Measurements from ENCODE around the gene ARHGAP31. TPM values are rescaled to one million over a fixed set of nuclear protein-coding genes. Genes with fewer than 3 reads are reported as not detected.
"Not testable (repeated sequence)": the region's sequence is repeated elsewhere in the genome, so short reads cannot be mapped to it uniquely, and the experiment has no call there.

The ARHGAP31 gene
- total RNA-seq, 2 experiments from 2014 or later, result 1.4 to 8.3 TPM

GRCh38 chr3:119315600-119316312 is 21.6 kb downstream of the ARHGAP31 start:
- H3K36me3 Mint-ChIP-seq, result peaks cover 1% of the 10 kb centered on the region
- DNase-seq (no peak), ATAC-seq (no peak)
- no peak overlapping the region for H3K27ac Mint-ChIP-seq
- H3K4me3 Mint-ChIP-seq, result no peak overlapping the region
- CTCF ChIA-PET, result no interaction called here
- H3K27me3 Mint-ChIP-seq, result peaks cover 13% of the 10 kb centered on the region
- H3K9me3 Mint-ChIP-seq (ENCODE audit: low read depth), result no peaks in the 10 kb centered on the region
- peaks cover 9% of the 10 kb centered on the region for H3K4me1 Mint-ChIP-seq

DNA sequence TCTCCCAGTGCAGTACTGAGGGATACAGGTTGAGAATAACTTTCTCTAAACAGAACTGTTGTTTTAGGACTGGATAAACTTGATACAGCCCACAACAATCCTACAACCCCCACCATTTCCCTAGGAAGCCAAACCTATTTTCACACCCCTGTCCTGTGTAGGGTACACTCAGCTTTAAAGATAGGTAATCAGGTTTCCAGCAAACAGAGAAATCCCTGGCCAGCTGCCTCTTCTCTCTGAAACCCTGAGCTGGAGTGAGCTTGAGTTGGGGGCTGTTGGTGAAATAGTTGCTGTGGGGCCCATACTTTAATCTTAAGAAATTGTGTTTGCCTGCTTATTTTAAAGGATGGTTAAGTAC is 22.1 kb downstream of the ARHGAP31 start:
- Mint-ChIP-seq H3K4me3 (no peak overlapping the region), H3K27me3 (peaks cover 16% of the 10 kb centered on the region), H3K9me3 (ENCODE audit: low read depth) (no peaks in the 10 kb centered on the region), H3K36me3 (peaks cover 1% of the 10 kb centered on the region), H3K4me1 (peaks cover 7% of the 10 kb centered on the region), H3K27ac (no peak overlapping the region)
- DNase-seq (no peak), ATAC-seq (no peak)
- CTCF ChIA-PET, result no interaction called here

DNA sequence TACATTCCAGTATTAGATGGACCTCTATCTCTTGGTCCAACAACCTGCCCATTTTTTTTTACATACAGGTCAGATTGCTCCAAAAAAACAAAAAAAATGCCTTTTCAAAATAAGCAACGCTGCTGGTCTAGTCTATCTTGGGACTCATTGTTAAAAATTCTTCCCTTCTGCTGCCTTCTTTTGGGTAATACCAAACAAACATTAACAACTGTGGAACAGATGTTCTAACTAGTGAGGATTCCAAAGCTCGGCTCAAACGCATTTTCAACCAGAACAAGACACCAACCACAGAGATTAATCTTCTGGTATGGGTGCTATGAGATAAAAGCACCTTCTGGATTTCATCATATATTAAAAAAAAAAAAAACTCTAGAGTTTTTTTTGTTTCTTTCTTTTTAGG is 24.7 kb downstream of the ARHGAP31 start:
- Mint-ChIP-seq H3K9me3 (ENCODE audit: low read depth) (no peaks in the 10 kb centered on the region), H3K4me1 (peaks cover 11% of the 10 kb centered on the region), H3K36me3 (peaks cover 1% of the 10 kb centered on the region), H3K27me3 (peaks cover 16% of the 10 kb centered on the region), H3K27ac (no peak overlapping the region), H3K4me3 (no peak overlapping the region)
- ATAC-seq (no peak), DNase-seq (no peak)
- CTCF ChIA-PET, result no interaction called here

DNA sequence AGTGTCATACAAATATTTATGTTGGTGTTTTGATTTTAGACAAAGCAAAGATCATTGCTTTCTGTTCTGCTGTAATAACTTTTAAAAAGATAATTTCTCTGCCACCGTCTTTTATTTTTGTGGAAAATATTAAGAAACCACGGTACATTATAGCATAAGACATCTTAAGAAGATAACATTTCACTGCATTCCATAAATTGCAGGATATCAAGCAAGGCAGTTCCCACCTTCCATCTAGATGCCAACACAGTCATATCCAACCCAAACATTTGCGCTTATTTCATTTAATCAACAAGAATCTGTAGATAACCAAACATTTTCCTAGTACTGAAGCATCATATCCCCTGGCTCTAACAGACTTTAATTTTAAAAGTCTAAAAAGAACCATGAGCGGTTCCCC is 25.1 kb downstream of the ARHGAP31 start:
- H3K27ac Mint-ChIP-seq, result no peak overlapping the region
- CTCF ChIA-PET, result no interaction called here
- no peak overlapping the region for H3K4me3 Mint-ChIP-seq
- H3K9me3 Mint-ChIP-seq (ENCODE audit: low read depth), result no peaks in the 10 kb centered on the region
- DNase-seq, result no peak
- no peak for ATAC-seq
- H3K4me1 Mint-ChIP-seq, result peaks cover 16% of the 10 kb centered on the region
- peaks cover 1% of the 10 kb centered on the region for H3K36me3 Mint-ChIP-seq
- peaks cover 20% of the 10 kb centered on the region for H3K27me3 Mint-ChIP-seq

- H3K4me3 Mint-ChIP-seq; H3K36me3 Mint-ChIP-seq; DNase-seq; CTCF ChIA-PET; H3K9me3 Mint-ChIP-seq (ENCODE audit: low read depth); ATAC-seq; H3K27ac Mint-ChIP-seq: not testable (repeated sequence)
- H3K4me1 Mint-ChIP-seq, result peaks cover 20% of the 10 kb centered on the region
- H3K27me3 Mint-ChIP-seq, result peaks cover 28% of the 10 kb centered on the region
Observed at GRCh38 chr3:119320785-119321184, 26.6 kb downstream of the ARHGAP31 start.

DNA sequence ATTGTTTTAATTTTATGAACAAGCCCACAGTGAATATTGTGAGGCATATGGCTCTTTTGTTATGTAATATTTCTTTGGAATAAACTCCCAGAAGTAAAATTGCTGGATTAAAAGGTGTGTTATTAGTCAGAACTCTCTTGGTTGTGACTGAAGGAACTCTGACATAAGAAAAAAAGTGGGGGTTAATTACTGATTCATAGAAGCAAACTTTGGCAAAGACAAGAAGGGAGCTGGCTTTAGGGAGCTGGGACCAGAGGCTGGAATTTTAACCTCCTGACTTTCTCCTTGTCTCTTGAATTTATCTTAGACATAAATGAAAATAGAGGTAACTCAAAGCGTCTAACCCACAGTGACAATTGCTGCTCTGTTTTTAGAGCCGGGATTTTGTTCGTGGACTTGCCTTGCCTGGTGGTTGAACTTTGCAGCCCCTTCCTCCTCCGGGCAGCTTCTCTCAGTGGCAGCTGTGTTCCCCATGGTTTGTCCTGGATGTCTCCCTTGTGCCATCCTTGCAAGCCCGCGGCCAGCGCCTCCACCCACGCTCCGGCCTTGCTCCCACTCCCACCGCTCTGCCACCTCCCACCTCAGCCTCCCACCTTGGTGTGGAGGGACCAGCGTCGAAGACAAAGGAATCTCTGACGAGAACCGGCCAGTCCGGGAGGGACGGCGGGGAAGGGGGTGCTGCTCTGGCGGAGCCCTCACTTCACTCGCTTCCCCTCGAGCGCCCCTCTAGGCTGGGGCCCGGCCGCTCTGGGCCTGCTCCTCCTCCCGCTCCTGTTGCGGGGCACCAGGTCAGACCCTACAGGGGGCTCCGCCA is 28.0 kb downstream of the ARHGAP31 start:
- DNase-seq (no peak), ATAC-seq (no peak)
- CTCF ChIA-PET, result interaction anchor here (0.9 to 1.6 kb wide), 4 partner anchors 9 to 81 kb away, joined by 3 to 6 read pairs (median 4); no protein-coding TSS in a partner anchor
- H3K9me3 Mint-ChIP-seq (ENCODE audit: low read depth), result no peaks in the 10 kb centered on the region
- peak overlapping the region; percentile 29 for H3K27ac Mint-ChIP-seq
- peaks cover 28% of the 10 kb centered on the region for H3K27me3 Mint-ChIP-seq
- H3K36me3 Mint-ChIP-seq, result peaks cover 1% of the 10 kb centered on the region
- H3K4me3 Mint-ChIP-seq, result peak overlapping the region; percentile 52
- peaks cover 20% of the 10 kb centered on the region for H3K4me1 Mint-ChIP-seq

DNA sequence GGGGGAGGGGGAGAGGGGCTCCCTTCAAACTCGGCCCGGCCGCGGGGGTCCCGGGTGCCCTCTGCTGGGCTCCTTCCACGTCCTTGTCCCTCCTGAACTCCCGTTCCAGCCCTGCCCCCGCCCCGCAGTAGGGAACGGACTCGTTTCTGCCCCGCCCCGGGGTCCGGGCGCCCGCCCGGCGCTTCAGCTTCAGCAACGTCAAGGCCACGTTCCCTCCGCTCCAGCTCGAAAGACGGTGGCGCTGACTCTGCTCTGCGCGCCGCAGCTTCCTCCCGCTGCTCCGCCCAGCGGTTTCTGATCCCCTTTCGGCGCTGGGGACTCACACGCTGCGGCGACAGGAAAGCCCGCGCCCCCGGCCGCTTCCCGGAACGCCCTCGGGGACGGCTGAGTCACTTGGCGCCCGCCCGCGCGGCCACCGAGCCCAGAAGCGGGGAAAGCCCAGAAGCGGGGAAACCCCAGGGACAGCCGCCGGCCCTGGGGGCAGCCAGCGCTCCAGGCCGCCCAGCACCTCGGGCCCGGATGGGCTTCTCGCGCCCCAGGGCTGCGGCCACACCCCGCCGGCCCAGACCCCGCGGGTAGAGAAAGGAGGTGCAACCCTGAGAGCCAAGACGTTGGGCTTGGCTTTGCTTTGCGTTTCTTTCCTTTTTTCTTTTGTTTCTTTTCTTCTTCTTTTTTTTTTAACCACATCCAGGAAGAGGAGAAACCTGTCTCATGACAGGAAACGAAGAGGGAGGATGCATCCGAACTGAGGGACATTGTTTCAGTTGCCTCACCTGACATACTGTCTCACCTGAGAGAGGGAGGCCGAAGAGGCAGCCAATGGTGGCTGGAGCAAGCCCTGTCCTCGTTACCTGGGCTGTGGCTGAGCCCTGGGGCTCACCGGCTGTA is 28.9 kb downstream of the ARHGAP31 start:
- DNase-seq, result peak; percentile 93
- H3K4me3 Mint-ChIP-seq, result peak overlapping the region; percentile 77
- no peaks in the 10 kb centered on the region for H3K36me3 Mint-ChIP-seq
- peak; percentile 89 for ATAC-seq
- peaks cover 28% of the 10 kb centered on the region for H3K27me3 Mint-ChIP-seq
- no peaks in the 10 kb centered on the region for H3K9me3 Mint-ChIP-seq (ENCODE audit: low read depth)
- CTCF ChIA-PET, result interaction anchor here (0.9 to 1.6 kb wide), 4 partner anchors 10 to 82 kb away, joined by 3 to 6 read pairs (median 4); no protein-coding TSS in a partner anchor
- H3K27ac Mint-ChIP-seq, result peak overlapping the region; percentile 73
- H3K4me1 Mint-ChIP-seq, result peaks cover 20% of the 10 kb centered on the region

DNA sequence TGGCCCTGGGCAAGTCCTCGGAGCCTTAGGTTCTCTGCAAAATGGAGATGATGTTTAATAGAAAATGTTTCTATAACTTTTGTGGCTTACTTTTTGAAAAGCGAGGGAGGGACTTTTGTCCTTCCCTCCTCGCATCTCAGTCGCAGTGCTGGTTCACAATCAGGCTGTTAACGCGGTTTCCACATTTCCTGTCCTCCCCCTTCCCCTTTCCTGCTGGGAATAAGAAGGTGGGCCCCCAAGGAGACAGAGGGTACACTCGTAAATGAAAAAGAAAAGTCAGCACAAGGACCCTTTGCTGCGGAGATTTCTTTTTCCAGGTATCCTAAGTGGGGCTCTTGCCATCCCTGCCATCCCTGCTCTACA is 29.5 kb downstream of the ARHGAP31 start:
- Mint-ChIP-seq H3K9me3 (ENCODE audit: low read depth) (no peaks in the 10 kb centered on the region), H3K36me3 (no peaks in the 10 kb centered on the region), H3K27ac (peak overlapping the region; percentile 73), H3K4me1 (peaks cover 20% of the 10 kb centered on the region), H3K27me3 (peaks cover 28% of the 10 kb centered on the region), H3K4me3 (peak overlapping the region; percentile 77)
- CTCF ChIA-PET, result no interaction called here
- no peak for DNase-seq
- ATAC-seq, result no peak

- Mint-ChIP-seq H3K36me3 (no peaks in the 10 kb centered on the region), H3K27me3 (peaks cover 22% of the 10 kb centered on the region), H3K4me1 (peaks cover 20% of the 10 kb centered on the region), H3K9me3 (ENCODE audit: low read depth) (no peaks in the 10 kb centered on the region), H3K4me3 (no peak overlapping the region), H3K27ac (no peak overlapping the region)
- CTCF ChIA-PET, result interaction anchor here (1.6 kb wide), 1 partner anchor 30 kb away, joined by 3 read pairs; the partner anchor contains the start of gene ARHGAP31
- no peak for DNase-seq
- no peak for ATAC-seq
Observed at GRCh38 chr3:119324899-119325298, 30.7 kb downstream of the ARHGAP31 start.

- DNase-seq (no peak), ATAC-seq (no peak)
- H3K4me1 Mint-ChIP-seq, result peaks cover 19% of the 10 kb centered on the region
- H3K4me3 Mint-ChIP-seq, result no peak overlapping the region
- no peaks in the 10 kb centered on the region for H3K36me3 Mint-ChIP-seq
- no peaks in the 10 kb centered on the region for H3K9me3 Mint-ChIP-seq (ENCODE audit: low read depth)
- CTCF ChIA-PET, result no interaction called here
- no peak overlapping the region for H3K27ac Mint-ChIP-seq
- H3K27me3 Mint-ChIP-seq, result peaks cover 12% of the 10 kb centered on the region
Observed at GRCh38 chr3:119326976-119327375, 32.8 kb downstream of the ARHGAP31 start.

GRCh38 chr3:119329551-119329950 is 35.4 kb downstream of the ARHGAP31 start:
- CTCF ChIA-PET, result interaction anchor here (1.3 kb wide), 1 partner anchor 445 kb away, joined by 3 read pairs; no protein-coding TSS in a partner anchor
- Mint-ChIP-seq H3K27me3 (peaks cover 5% of the 10 kb centered on the region), H3K9me3 (ENCODE audit: low read depth) (no peaks in the 10 kb centered on the region), H3K4me3 (no peak overlapping the region), H3K36me3 (no peaks in the 10 kb centered on the region), H3K4me1 (peaks cover 2% of the 10 kb centered on the region), H3K27ac (no peak overlapping the region)
- no peak for ATAC-seq
- no peak for DNase-seq

- Mint-ChIP-seq H3K36me3 (no peaks in the 10 kb centered on the region), H3K27me3 (no peaks in the 10 kb centered on the region), H3K4me3 (no peak overlapping the region), H3K4me1 (no peaks in the 10 kb centered on the region), H3K9me3 (ENCODE audit: low read depth) (no peaks in the 10 kb centered on the region), H3K27ac (no peak overlapping the region)
- ATAC-seq, result no peak
- CTCF ChIA-PET, result interaction anchor here (1.3 kb wide), 1 partner anchor 446 kb away, joined by 3 read pairs; no protein-coding TSS in a partner anchor
- DNase-seq, result no peak
Observed at GRCh38 chr3:119330181-119330580, 36.0 kb downstream of the ARHGAP31 start.

- no peaks in the 10 kb centered on the region for H3K4me1 Mint-ChIP-seq
- H3K36me3 Mint-ChIP-seq, result no peaks in the 10 kb centered on the region
- H3K27ac Mint-ChIP-seq, result no peak overlapping the region
- no peak overlapping the region for H3K4me3 Mint-ChIP-seq
- H3K9me3 Mint-ChIP-seq (ENCODE audit: low read depth), result no peaks in the 10 kb centered on the region
- CTCF ChIA-PET, result no interaction called here
- ATAC-seq (no peak), DNase-seq (no peak)
- H3K27me3 Mint-ChIP-seq, result no peaks in the 10 kb centered on the region
Observed at GRCh38 chr3:119330858-119331257, 36.7 kb downstream of the ARHGAP31 start.
